ENCODE results near the gene ARHGAP1. TPM values are rescaled to one million over a fixed set of nuclear protein-coding genes. Genes with fewer than 3 reads are reported as not detected.
A peak's percentile ranks its signal among the peaks of the same experiment; 100 is the strongest.

ARHGAP1 gene
- polyA plus RNA-seq, 3 donors = 31.6 to 59.3 (median 44.1) TPM

DNA sequence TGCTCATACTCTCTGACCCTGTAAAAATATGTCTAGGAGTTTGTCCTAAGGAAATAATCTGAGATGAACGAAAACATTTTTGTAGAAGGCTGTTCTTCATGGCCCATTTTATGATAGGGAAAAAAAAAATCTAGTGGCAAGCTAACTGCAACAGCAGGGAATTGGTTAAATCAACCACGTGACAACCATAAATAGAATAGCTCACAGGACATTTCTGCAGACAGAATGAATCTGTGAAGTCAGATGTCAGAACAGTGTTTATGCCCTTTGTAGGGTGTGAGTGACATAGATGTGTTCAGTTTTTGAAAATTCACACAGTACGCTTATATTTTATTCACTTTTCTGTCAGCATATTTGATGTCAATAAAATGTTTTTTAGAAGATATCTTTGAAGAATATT, 16.1 kb downstream of the ARHGAP1 start:
- Histone ChIP-seq H3K9me3 (replicated peaks in 1 of 2; ENCODE audit: control insufficient read depth in 1 of 2, insufficient read depth in 1 of 2, low read length in 2 of 2) (no peaks in the 10 kb centered on the region), H3K4me1 (ENCODE audit: control insufficient read depth in 1 of 2, insufficient read depth in 2 of 2, low read length in 2 of 2) (peaks cover 10 to 13% of the 10 kb centered on the region in 2 donors), H2AFZ (ENCODE audit: insufficient read depth, low read depth, low read length, poor library complexity, severe bottlenecking) (no peak overlapping the region), H3K4me3 (replicated peaks in 1 of 3; ENCODE audit: low read depth in 2 of 3, low read length in 3 of 3) (no peak overlapping the region), H3K27ac (ENCODE audit: low read depth in 1 of 2, low read length in 2 of 2) (peak overlapping the region in 1 of 2 donors; percentile 65), H3K79me2 (ENCODE audit: insufficient read depth, low read length) (peaks cover 51% of the 10 kb centered on the region), H3K27me3 (ENCODE audit: control insufficient read depth in 2 of 2, insufficient read depth in 2 of 2, low read length in 2 of 2) (no peaks in the 10 kb centered on the region), H3K4me2 (replicated peaks; ENCODE audit: extremely low read depth, low read length, poor library complexity, severe bottlenecking) (no peak overlapping the region), H3K9ac (ENCODE audit: insufficient read depth, low read length, poor library complexity, severe bottlenecking) (no peak overlapping the region), H4K20me1 (ENCODE audit: insufficient read depth, low read length) (peaks cover 7% of the 10 kb centered on the region), H3K36me3 (replicated peaks in 1 of 2; ENCODE audit: control insufficient read depth in 1 of 2, insufficient read depth in 2 of 2, low read length in 2 of 2) (peaks cover 71 to 88% of the 10 kb centered on the region in 2 donors)
- Mint-ChIP-seq H3K9me3 (peaks cover 0 to 1% (median 0%) of the 10 kb centered on the region in 7 donors), H3K27ac (peak overlapping the region in 5 of 7 donors; percentile 51 to 77 (median 59)), H3K4me3 (no peak overlapping the region), H3K4me1 (peaks cover 19% of the 10 kb centered on the region), H3K27me3 (ENCODE audit: low read depth in 3 of 3) (peaks cover 0 to 2% (median 0%) of the 10 kb centered on the region in 3 donors), H3K36me3 (peaks cover 60 to 92% of the 10 kb centered on the region in 2 donors)
- TF ChIP-seq CTCF (IDR thresholded peaks at IDR 0.05) = no peak
- 100% methylated on average over 1 of the region's 3 CpGs for WGBS (ENCODE audit: insufficient coverage)
- DNase-seq = no peak
- intact Hi-C loops (cut with micrococcal nuclease) = no loop called here

DNA sequence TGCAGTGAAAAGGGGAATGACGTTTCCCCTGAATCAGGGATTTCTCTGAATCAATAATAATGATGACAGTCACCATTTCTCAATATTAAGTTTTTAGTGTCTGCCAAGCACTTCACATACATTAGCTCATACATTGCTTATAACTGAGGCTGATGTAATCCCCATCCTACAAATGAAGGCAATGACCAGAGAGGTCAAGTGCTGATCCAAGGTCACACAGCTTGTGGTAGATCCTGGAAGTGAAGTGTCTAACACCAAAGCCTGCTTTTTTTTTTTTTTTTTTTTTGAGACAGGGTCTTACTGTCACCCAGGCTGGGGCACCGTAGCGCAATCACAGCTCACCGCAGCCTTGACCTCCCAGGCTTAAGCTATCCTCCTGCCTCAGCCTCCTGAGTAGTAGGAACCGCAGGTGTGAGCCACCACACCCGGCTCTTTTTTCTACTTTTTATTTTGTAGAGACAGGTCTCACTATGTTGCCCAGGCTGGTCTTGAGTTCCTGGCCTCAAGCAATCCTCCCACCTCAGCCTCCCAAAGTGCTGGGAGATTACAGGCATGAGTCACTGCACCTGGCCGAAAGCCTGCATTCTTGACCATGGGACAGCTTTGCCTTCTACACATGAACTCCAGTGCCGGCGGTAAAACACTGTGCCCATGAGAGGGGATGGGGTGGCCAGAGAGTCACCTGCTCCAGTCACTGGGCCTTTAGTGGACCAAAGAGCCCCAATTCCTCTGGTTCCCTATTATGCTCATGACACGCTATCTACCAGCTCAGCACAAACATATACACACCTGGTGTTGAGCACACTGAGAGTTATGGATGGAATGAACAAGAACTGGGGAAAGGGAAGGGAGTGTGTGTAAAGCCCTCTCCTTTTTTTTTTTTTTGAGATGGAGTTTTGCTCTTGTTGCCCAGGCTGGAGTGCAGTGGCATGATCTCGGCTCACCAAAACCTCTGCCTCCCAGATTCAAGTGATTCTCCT, 17.4 kb downstream of the ARHGAP1 start:
- H3K4me1 ChIP-seq (ENCODE audit: control insufficient read depth in 1 of 2, insufficient read depth in 2 of 2, low read length in 2 of 2) = peaks cover 19 to 24% of the 10 kb centered on the region in 2 donors

More for the DNA sequence above, 17.4 kb downstream of the ARHGAP1 start:
- Mint-ChIP-seq H3K27me3 (ENCODE audit: low read depth in 3 of 3) (peaks cover 0 to 2% (median 0%) of the 10 kb centered on the region in 3 donors), H3K27ac (peak overlapping the region in 3 of 7 donors; percentile 7 to 46 (median 25)), H3K4me3 (no peak overlapping the region), H3K36me3 (peaks cover 68 to 93% of the 10 kb centered on the region in 2 donors), H3K4me1 (peaks cover 27% of the 10 kb centered on the region), H3K9me3 (peaks cover 0 to 1% (median 0%) of the 10 kb centered on the region in 7 donors)
- DNase-seq = no peak
- no peak overlapping the region for H3K4me2 ChIP-seq (replicated peaks; ENCODE audit: extremely low read depth, low read length, poor library complexity, severe bottlenecking)
- intact Hi-C loops (cut with micrococcal nuclease) = no loop called here
- no peak overlapping the region for H3K4me3 ChIP-seq (replicated peaks in 1 of 3; ENCODE audit: low read depth in 2 of 3, low read length in 3 of 3)
- 98% methylated on average over 6 of the region's 11 CpGs for WGBS (ENCODE audit: insufficient coverage)
- H3K9me3 ChIP-seq (replicated peaks in 1 of 2; ENCODE audit: control insufficient read depth in 1 of 2, insufficient read depth in 1 of 2, low read length in 2 of 2) = no peaks in the 10 kb centered on the region
- no peak for TF ChIP-seq CTCF (IDR thresholded peaks at IDR 0.05)
- H3K27ac ChIP-seq (ENCODE audit: low read depth in 1 of 2, low read length in 2 of 2) = peak overlapping the region in 1 of 2 donors; percentile 53
- peaks cover 47% of the 10 kb centered on the region for H3K79me2 ChIP-seq (ENCODE audit: insufficient read depth, low read length)
- H3K9ac ChIP-seq (ENCODE audit: insufficient read depth, low read length, poor library complexity, severe bottlenecking) = no peak overlapping the region
- H2AFZ ChIP-seq (ENCODE audit: insufficient read depth, low read depth, low read length, poor library complexity, severe bottlenecking) = no peak overlapping the region
- no peaks in the 10 kb centered on the region for H3K27me3 ChIP-seq (ENCODE audit: control insufficient read depth in 2 of 2, insufficient read depth in 2 of 2, low read length in 2 of 2)
- H4K20me1 ChIP-seq (ENCODE audit: insufficient read depth, low read length) = peaks cover 4% of the 10 kb centered on the region
- peaks cover 74 to 89% of the 10 kb centered on the region in 2 donors for H3K36me3 ChIP-seq (replicated peaks in 1 of 2; ENCODE audit: control insufficient read depth in 1 of 2, insufficient read depth in 2 of 2, low read length in 2 of 2)
